ENCODE measurements around the gene KNSTRN.

GRCh38 chr15:40357723-40358470 is 24.6 kb upstream of the KNSTRN start, which contains the start of gene DISP2:
- no peak for TF ChIP-seq CTCF (conservative IDR thresholded peaks at IDR 0.05; ENCODE audit: low read depth, low read length)
- no peak for TF ChIP-seq EZH2 (IDR thresholded peaks at IDR 0.05; ENCODE audit: borderline replicate concordance, low read depth, low read length, poor library complexity, severe bottlenecking)
